LNCAP (cell line): ENCODE results near the gene PLEKHG3.

Experiments used
- CTCF ChIP-seq: fragments of 450-650 bp; IDR thresholded peaks from 2 replicates; pipeline ENCODE4 v1.5.1; 2017; ENCODE audit warnings: mild to moderate bottlenecking

Gene PLEKHG3

GRCh38 chr14:64748521-64748920, 44.3 kb downstream of the PLEKHG3 start:
- no peak for TF ChIP-seq CTCF

- TF ChIP-seq CTCF, result no peak
These were observed 44.9 kb downstream of the PLEKHG3 start for GRCh38 chr14:64748995-64749714.

GRCh38 chr14:64752909-64753308, 48.7 kb downstream of the PLEKHG3 start:
- TF ChIP-seq CTCF, result no peak

- TF ChIP-seq CTCF, result no peak
These were observed 49.1 kb downstream of the PLEKHG3 start for GRCh38 chr14:64753374-64753773.

- TF ChIP-seq CTCF, result no peak
These were observed 49.8 kb downstream of the PLEKHG3 start for GRCh38 chr14:64753999-64754398.

GRCh38 chr14:64754685-64755084, 50.5 kb downstream of the PLEKHG3 start:
- no peak for TF ChIP-seq CTCF

GRCh38 chr14:64755781-64756221, 51.6 kb downstream of the PLEKHG3 start:
- no peak for TF ChIP-seq CTCF

GRCh38 chr14:64756712-64757111, 52.5 kb downstream of the PLEKHG3 start:
- no peak for TF ChIP-seq CTCF
